Neural cell (in vitro differentiated cells): ENCODE data around the gene ZNF358. TPM values are rescaled to one million over a fixed set of nuclear protein-coding genes. Genes with fewer than 3 reads are reported as not detected.

ENCODE experiments used
- H2AFZ ChIP-seq: fragments of 200-600, 300-800 bp; sonication (generic), shearing (Covaris generic); 2 replicates; pipeline ENCODE4 v1.6.0; 2014; ENCODE audit warnings: low read depth, mild to moderate bottlenecking, antibody characterized with exemption, low read length, moderate library complexity
- H3F3A ChIP-seq: fragments of 200-600 bp; shearing (Covaris generic); 2 replicates; pipeline ENCODE4 v1.6.1; 2016; ENCODE audit warnings: mild to moderate bottlenecking, moderate library complexity, mixed read lengths, antibody characterized with exemption, low read length; ENCODE audit not compliant: insufficient read depth, poor library complexity, severe bottlenecking
- H3K27ac ChIP-seq: fragments of 200-600, 300-800 bp; sonication (generic), shearing (Covaris generic); 2 replicates; pipeline ENCODE4 v1.5.1; 2014; ENCODE audit warnings: mild to moderate bottlenecking, low read length, moderate library complexity
- H3K27me3 ChIP-seq: fragments of 300-800, 200-600 bp; sonication (generic), shearing (Covaris generic); 2 replicates; pipeline ENCODE4 v1.6.0; 2014; ENCODE audit warnings: mild to moderate bottlenecking, low read depth, low read length, moderate library complexity; ENCODE audit not compliant: insufficient read depth
- H3K36me3 ChIP-seq: fragments of 300-800, 200-600 bp; sonication (generic), shearing (Covaris generic); 2 replicates; pipeline ENCODE4 v1.5.1; 2014; ENCODE audit warnings: mild to moderate bottlenecking, antibody characterized with exemption, low read length, moderate library complexity; ENCODE audit not compliant: insufficient read depth
- H3K4me2 ChIP-seq: fragments of 300-800, 200-600 bp; sonication (generic), shearing (Covaris generic); 2 replicates; pipeline ENCODE4 v1.6.0; 2014; ENCODE audit warnings: mild to moderate bottlenecking, low read length
- H3K4me3 ChIP-seq: fragments of 300-800, 200-600 bp; sonication (generic), shearing (Covaris generic); 2 replicates; pipeline ENCODE4 v1.5.1; 2014; ENCODE audit warnings: mild to moderate bottlenecking, low read length, moderate library complexity
- H3K79me2 ChIP-seq: fragments of 200-600 bp; shearing (Covaris generic); replicated peaks from 2 replicates; pipeline ENCODE4 v1.6.0; 2014; ENCODE audit warnings: mild to moderate bottlenecking, low read length, moderate library complexity; ENCODE audit not compliant: insufficient read depth
- H3K9ac ChIP-seq: fragments of 300-800, 200-600 bp; sonication (generic), shearing (Covaris generic); 2 replicates; pipeline ENCODE4 v1.6.1; 2016; ENCODE audit warnings: mild to moderate bottlenecking, low read length, mixed read lengths
- H3K9me2 ChIP-seq: fragments of 200-600 bp; shearing (Covaris generic); 2 replicates; pipeline ENCODE4 v1.6.1; 2016; ENCODE audit warnings: mild to moderate bottlenecking, low read length, mixed read lengths; ENCODE audit not compliant: insufficient read depth
- H3K9me3 ChIP-seq: fragments of 200-600, 300-800 bp; sonication (generic), shearing (Covaris generic); 2 replicates; pipeline ENCODE4 v1.6.1; 2016; ENCODE audit warnings: mild to moderate bottlenecking, mixed run types, low read length, moderate library complexity, mixed read lengths
- H4K20me1 ChIP-seq: fragments of 200-600 bp; shearing (Covaris generic); 2 replicates; pipeline ENCODE4 v1.6.1; 2016; ENCODE audit warnings: mild to moderate bottlenecking, mixed run types; ENCODE audit not compliant: insufficient read depth
- CTCF ChIP-seq: fragments of 450-650 bp; IDR thresholded peaks from 2 replicates; pipeline ENCODE4 v1.5.1; 2014; ENCODE audit warnings: antibody characterized with exemption, mild to moderate bottlenecking, moderate library complexity; ENCODE audit not compliant: poor library complexity, severe bottlenecking
- EP300 ChIP-seq: fragments of 450-650 bp; conservative IDR thresholded peaks from 2 replicates; pipeline ENCODE4 v1.6.1; 2014; ENCODE audit warnings: antibody characterized with exemption, mild to moderate bottlenecking, moderate library complexity; ENCODE audit not compliant: poor library complexity, severe bottlenecking
- EZH2 ChIP-seq: fragments of 200-600, 300-800 bp; shearing (Covaris generic), sonication (generic); IDR thresholded peaks from 2 replicates; pipeline ENCODE4 v1.6.1; 2014; ENCODE audit warnings: antibody characterized with exemption, low read length, borderline replicate concordance, mild to moderate bottlenecking; ENCODE audit not compliant: insufficient read depth, poor library complexity, severe bottlenecking
- MXI1 ChIP-seq: fragments of 450-650 bp; conservative IDR thresholded peaks from 2 replicates; pipeline ENCODE4 v1.6.1; 2014; ENCODE audit warnings: antibody characterized with exemption, mild to moderate bottlenecking; ENCODE audit not compliant: poor library complexity, severe bottlenecking
- POLR2AphosphoS5 ChIP-seq: IDR thresholded peaks from 2 replicates; pipeline ENCODE4 v1.6.1; 2012
- RAD21 ChIP-seq: fragments of 450-650 bp; conservative IDR thresholded peaks from 2 replicates; pipeline ENCODE4 v1.6.1; 2014; ENCODE audit warnings: antibody characterized with exemption, mild to moderate bottlenecking, moderate library complexity
- REST ChIP-seq: IDR thresholded peaks from 2 replicates; pipeline ENCODE4 v1.6.1; 2012; ENCODE audit warnings: borderline replicate concordance
- SMC3 ChIP-seq: fragments of 450-650 bp; conservative IDR thresholded peaks from 2 replicates; pipeline ENCODE4 v1.6.1; 2014; ENCODE audit warnings: antibody characterized with exemption, mild to moderate bottlenecking, moderate library complexity; ENCODE audit not compliant: poor library complexity
- TAF1 ChIP-seq: IDR thresholded peaks from 2 replicates; pipeline ENCODE4 v1.6.1; 2012; ENCODE audit warnings: low read depth
- polyA minus RNA-seq: library from RNA; depleted of rRNA, polyadenylated mRNA; stranded (reverse); fragments of >200 nt; gene quantifications from 2 replicates; pipeline ENCODE4 v1.2.3, GENCODE V29; 2014
- polyA plus RNA-seq: library from polyadenylated mRNA; depleted of rRNA; stranded (reverse); fragments of >200 nt; gene quantifications from 2 replicates; pipeline ENCODE4 v1.2.3, GENCODE V29; 2014

ZNF358 gene
- 14.6 and 22.0 TPM in 2 replicates for polyA plus RNA-seq
- polyA minus RNA-seq, result 25.8 and 29.5 TPM in 2 replicates

GRCh38 chr19:7515645-7516151 is at the start of gene ZNF358:
ZNF358 (plus strand) TSS chr19:7516103; CDS start chr19:7519243, 3,140 bp downstream.
- TF ChIP-seq TAF1, result no peak
- TF ChIP-seq CTCF, result no peak
- no peak for TF ChIP-seq REST
- no peak for TF ChIP-seq SMC3
- no peak for TF ChIP-seq POLR2AphosphoS5
- TF ChIP-seq EP300, result peak; percentile 18
- no peak for TF ChIP-seq EZH2
- TF ChIP-seq MXI1, result peak; percentile 22
- TF ChIP-seq RAD21, result no peak
- Histone ChIP-seq H3K4me3 (peak within 1 kb of the TSS; percentile 93), H3K9ac (peak within 1 kb of the TSS; percentile 92), H4K20me1 (no peaks in the 10 kb centered on the region), H3K27ac (peak within 1 kb of the TSS; percentile 83), H3K9me2 (no peaks in the 10 kb centered on the region), H2AFZ (peak within 1 kb of the TSS; percentile 98), H3K4me2 (peak within 1 kb of the TSS; percentile 84), H3K27me3 (no peaks in the 10 kb centered on the region), H3F3A (no peaks in the 10 kb centered on the region), H3K79me2 (peaks cover 22% of the 10 kb centered on the region), H3K9me3 (no peaks in the 10 kb centered on the region), H3K36me3 (no peaks in the 10 kb centered on the region)

GRCh38 chr19:7467009-7467989 is 48.6 kb upstream of the ZNF358 start:
- no peak overlapping the region for H3K9ac ChIP-seq
- no peaks in the 10 kb centered on the region for H3K9me2 ChIP-seq
- no peaks in the 10 kb centered on the region for H3K27me3 ChIP-seq
- H4K20me1 ChIP-seq, result no peaks in the 10 kb centered on the region
- H3K79me2 ChIP-seq, result no peaks in the 10 kb centered on the region
- H3K4me3 ChIP-seq, result no peak overlapping the region
- no peaks in the 10 kb centered on the region for H3K9me3 ChIP-seq
- no peak for TF ChIP-seq EP300
- TF ChIP-seq EZH2, result no peak
- no peak for TF ChIP-seq CTCF
- TF ChIP-seq RAD21, result no peak
- no peak for TF ChIP-seq REST
- TF ChIP-seq POLR2AphosphoS5, result no peak
- TF ChIP-seq SMC3, result no peak
- TF ChIP-seq MXI1, result no peak
- TF ChIP-seq TAF1, result no peak
- H3F3A ChIP-seq, result no peaks in the 10 kb centered on the region
- H3K36me3 ChIP-seq, result no peaks in the 10 kb centered on the region
- H2AFZ ChIP-seq, result no peak overlapping the region
- H3K27ac ChIP-seq, result no peak overlapping the region
- no peak overlapping the region for H3K4me2 ChIP-seq
